GM18867 (cell line): ENCODE data around the gene TNFRSF13B.
"Not testable (repeated sequence)": the region's sequence is repeated elsewhere in the genome, so short reads cannot be mapped to it uniquely, and the experiment has no call there.

Source experiments
- ATAC-seq: cut with Tn5 transposase; IDR thresholded peaks from one replicate; pipeline ENCODE4 v1.9.1; 2021; ENCODE audit warnings: mild to moderate bottlenecking, moderate library complexity; ENCODE audit not compliant: unreplicated experiment

The TNFRSF13B gene

DNA sequence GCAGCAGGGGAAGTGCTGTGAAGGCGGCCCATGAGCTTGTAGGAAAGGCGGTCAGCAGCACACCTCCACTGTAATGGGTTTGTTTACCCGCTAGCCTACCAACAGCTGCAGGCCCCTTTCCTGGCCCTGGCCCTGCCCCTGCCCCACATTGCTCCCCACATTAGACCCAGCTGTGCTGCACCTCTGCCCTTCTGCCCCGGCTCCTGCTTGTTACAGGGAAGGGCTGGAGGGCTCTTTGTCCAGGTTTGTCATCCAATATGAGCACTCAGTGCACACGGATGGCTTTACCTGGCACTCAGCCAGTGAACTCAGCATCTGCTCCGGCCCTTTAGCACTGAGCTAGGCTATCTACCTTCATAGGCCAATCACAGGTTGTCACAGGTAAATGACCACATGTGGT, 36.0 kb upstream of the TNFRSF13B start:
- not testable (repeated sequence) for ATAC-seq

GRCh38 chr17:17004997-17005614, 33.2 kb upstream of the TNFRSF13B start:
- not testable (repeated sequence) for ATAC-seq

- ATAC-seq: no peak
Observed at GRCh38 chr17:17004251-17004996, 32.5 kb upstream of the TNFRSF13B start.

GRCh38 chr17:17002731-17003715, 31.1 kb upstream of the TNFRSF13B start:
- not testable (repeated sequence) for ATAC-seq

DNA sequence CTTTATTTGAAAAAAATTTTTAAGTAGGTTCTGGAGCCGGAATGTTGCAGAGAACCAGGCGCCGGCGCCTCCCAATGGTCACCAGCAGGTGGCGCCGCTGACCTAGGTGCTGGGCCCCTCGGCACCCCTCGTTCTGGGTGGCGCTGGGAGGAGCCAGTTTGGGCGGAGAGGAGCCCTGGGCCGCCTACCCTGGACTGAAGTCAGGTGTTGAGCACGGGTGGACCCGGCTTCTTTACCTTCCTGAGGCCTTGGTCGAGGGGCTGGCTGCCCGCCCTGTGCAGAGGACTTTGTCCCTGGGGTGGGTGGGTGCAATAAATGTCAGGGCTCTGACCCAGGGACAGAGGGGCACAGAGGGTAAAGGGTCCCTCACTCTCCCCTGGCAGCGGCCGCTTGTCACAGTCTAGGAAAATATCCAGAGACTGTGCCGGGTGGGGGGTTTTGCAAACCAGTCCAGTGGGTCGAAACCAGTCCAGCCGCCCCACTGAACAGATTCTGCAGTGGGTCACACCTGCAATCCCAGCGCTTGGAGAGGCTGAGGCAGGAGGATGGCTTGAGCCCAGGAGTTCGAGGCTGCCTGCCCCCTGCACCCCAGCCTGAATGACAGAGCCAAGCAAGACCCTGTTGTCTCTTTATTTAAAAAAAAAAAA, 30.1 kb upstream of the TNFRSF13B start:
- ATAC-seq: peak; percentile 75

DNA sequence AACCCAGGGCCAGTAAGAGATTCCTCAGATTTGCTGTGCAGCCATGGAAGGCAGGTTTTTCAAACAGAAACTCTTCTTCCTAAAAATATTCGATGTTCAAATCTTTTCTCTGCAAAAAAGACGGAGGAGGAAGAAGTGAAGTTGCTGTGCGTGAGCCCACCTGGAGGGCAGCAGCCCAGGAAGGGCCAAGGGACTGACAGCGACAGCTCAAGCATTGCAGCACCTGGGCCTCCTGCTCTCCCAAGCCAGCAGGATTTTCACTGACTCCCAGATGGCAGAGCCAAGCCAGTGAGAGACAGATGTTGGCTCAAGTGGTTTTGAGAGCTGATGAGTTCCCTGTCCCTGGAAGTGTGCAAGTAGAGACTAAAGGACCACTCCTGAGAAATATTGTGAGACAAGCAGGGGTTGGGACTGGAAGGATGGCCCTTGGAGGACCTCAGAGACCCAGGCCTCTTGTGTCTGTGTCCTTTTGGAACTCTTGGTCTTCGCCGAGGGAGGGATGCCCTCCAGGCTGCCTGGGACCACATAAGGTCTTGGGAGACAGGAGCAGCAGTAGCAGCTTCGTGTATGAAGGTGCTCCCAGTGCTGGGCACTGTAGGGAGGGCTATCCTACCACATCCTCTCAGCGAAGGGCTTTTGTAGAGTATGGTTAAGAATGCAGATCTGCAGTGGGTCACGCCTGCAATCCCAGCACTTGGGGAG, 29.3 kb upstream of the TNFRSF13B start:
- ATAC-seq: peak; percentile 8

DNA sequence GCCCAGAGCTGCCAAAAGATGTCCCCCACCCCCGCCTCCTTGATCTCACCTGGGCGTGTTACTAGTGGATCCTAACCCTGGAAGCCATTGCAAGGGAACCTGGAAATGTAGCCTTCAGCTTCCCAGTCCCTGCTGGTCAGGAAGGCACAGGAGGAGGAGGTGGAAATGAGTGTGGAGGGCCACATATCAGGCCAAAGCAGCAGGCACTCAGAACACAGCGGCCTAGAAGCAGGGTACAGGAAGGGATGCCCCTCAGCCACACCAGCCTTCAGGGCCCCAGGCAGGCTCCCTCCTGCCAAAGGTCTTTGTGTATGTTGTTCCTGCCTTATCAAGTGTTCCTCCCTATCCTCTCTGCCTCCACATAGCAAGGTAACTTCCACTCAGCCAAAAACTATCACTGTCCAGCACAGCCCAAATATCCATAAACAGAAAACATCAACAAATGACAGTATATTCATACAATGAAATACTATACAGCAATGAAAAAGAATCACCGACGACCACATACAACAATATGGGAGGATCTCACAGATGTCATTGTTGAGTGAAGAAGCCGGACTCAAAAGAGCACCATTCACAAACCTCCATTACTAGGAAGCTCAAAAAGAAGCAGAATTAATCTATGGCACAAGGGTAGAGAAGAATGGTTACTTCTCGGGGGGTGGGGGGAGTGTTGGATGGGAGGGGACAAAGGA, 28.2 kb upstream of the TNFRSF13B start:
- no peak for ATAC-seq

DNA sequence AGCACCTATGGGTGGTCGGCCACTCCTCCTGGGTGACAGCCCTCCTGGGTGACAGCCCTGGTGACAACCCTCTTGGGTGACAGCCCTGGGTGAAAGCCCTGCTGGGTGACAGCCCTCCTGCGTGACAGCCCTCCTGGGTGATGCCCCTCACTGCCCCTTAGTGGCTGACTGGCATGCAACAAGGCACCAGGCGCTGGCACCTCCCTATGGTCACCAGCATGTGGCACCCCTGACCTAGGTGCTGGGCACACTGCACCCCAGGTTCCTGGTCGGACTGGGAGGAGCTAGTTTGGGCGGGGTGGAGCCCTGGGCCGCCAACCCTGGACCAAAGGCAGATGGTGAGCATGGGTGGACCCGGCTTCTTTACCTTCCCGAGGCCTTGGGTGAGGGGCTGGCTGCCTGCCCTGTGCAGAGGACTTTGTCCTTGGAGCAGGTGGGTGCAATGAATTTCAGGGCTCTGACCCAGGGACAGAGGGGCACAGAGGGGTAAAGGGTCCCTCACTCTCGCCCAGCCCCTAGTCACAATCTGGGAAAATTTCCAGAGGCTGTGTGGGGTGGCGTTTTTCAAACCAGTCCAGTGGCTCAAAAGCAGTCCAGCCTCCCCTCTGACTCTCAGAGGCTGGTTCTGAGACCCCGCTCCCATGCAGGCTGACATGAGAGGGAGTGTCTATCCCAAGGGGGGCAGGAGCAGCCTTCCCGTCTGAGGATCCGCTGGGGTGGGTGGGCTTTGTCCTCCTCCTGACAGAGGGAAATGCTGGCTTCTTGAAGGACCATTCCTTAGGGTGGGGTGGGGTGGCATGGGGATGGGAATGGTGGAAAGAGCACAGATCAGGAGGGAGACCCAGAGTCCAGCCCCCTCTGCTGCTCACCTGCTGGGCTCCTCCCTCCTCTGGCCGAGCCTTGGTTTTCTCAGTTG, 25.9 kb upstream of the TNFRSF13B start:
- ATAC-seq: no peak

DNA sequence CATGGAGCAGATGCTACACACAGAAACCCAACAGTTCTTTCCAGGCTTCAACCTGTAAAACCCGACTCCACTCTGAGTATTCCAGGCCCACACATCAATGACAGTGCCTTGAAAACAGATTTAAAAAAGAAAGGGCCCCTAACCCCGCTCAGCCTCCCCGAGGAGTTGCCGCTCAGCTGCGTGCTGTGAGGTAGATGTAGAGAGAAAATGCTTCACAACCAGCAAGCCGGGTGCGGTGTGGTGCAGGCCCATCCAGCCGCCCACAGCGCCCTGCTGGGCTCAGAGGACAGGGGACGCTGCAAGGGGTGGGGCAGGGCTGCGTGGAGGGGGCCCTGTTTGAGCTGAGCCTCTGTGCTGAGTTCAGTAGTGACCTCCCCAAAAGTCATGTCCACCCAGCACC, 24.8 kb upstream of the TNFRSF13B start:
- not testable (repeated sequence) for ATAC-seq

DNA sequence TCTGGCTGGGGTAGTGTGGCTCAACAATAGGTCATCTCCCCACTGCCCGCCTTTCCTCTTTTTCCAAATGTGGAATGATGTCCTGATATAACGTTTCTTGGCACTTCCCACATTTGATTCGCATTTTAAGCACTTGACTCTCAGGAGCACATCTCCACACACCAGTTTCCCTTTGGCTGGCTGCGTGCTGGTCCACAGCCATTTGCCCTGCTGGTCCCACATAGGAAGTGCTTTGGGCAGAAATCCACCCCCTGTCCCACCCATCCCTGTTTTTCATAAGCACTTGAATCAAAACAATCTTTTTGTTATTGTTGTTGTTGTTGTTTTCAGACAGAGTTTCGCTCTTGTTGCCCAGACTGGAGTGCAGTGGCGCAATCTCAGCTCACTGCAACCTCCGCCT, 24.0 kb upstream of the TNFRSF13B start:
- ATAC-seq: no peak

- no peak for ATAC-seq
Observed at GRCh38 chr17:16994631-16995030, 22.7 kb upstream of the TNFRSF13B start.

DNA sequence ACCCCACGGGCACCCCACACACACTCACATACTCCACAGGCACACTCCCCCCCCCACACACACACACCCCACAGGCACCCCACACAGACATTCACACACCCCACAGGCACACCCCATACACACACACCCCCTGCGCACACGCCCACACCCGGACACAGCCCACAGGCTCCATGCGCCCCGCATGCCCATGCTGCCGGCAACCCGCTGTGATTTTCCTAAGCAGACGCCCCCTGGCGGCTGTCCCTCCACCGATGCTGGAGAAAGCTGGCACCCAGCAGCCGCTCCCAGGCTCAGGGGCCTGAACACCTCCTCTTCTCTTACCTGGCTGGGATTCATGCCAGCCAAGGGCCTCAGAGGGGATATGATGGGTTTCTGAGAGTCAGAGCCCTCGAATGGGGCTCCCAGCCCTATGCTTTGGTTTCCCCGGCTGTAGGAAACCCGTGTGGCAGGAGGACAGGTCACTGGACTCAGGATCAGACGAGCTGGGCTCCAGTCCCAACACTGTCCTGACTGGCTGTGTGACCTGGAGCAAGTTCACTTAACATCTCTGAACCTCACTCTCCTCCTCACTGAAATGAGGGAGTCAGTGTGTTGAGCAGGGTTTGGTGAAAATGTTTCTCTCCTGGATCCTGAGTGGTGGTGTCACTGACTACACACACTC, 19.6 kb upstream of the TNFRSF13B start:
- no peak for ATAC-seq

GRCh38 chr17:16989953-16990860, 18.3 kb upstream of the TNFRSF13B start:
- no peak for ATAC-seq

DNA sequence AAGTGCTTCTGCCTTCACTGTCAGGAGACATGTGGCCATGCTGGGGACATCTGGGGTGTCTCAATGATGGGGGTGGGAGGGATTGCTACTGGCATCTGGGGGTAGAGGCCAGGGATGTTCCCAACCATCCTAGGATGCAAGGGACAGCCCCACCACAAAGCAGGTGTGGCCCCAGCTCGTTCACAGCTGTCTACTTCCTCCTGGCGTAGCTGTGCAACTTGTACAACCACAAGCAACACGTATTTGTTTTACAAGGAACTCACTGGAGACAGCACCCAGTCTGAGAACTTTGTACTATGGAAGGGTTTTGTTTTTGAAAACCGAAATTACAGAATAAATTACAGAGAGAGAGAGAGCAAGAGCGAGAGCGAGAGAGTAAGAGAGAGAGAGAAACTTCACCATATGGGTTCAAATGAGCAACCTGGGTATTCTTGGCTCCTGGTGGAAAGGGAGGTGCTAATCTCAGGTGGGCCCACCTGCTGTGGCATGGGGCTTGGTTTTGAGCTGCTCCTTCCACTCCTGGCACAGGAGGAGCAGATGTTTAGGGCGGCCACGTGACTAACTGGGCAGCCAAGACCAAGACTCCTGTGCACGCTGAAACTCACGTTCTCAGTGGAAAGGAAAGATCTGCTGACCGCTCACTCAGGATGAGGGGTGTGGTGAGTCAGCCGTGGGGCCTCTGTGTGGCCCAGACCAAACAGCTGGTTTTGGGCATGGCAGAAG, 17.5 kb upstream of the TNFRSF13B start:
- peak; percentile 39 for ATAC-seq

GRCh38 chr17:16988749-16989229, 16.9 kb upstream of the TNFRSF13B start:
- peak; percentile 3 for ATAC-seq
